HepG2 (cell line): Measurements from ENCODE around the gene TCEA3. TPM values are rescaled to one million over a fixed set of nuclear protein-coding genes. Genes with fewer than 3 reads are reported as not detected.

Source experiments
- ISL2 ChIP-seq: sonication (generic); formaldehyde crosslinking; IDR thresholded peaks from 2 replicates; pipeline ENCODE4 v1.5.0; 2020; ENCODE audit warnings: missing genetic modification reagents
- KLF15 ChIP-seq: sonication (generic); formaldehyde crosslinking; IDR thresholded peaks from 2 replicates; pipeline ENCODE4 v1.8.1; 2023; ENCODE audit warnings: borderline replicate concordance, mild to moderate bottlenecking, inconsistent platforms, missing genetic modification reagents, mixed read lengths
- RARG ChIP-seq: sonication (generic); formaldehyde crosslinking; IDR thresholded peaks from 2 replicates; pipeline ENCODE4 v1.4.0; 2020; ENCODE audit warnings: low read depth, mild to moderate bottlenecking, missing genetic modification reagents
- SALL2 ChIP-seq: sonication (generic); formaldehyde crosslinking; IDR thresholded peaks from 2 replicates; pipeline ENCODE4 v1.8.1; 2023; ENCODE audit warnings: mild to moderate bottlenecking, missing genetic modification reagents, inconsistent platforms
- SP140L ChIP-seq: sonication (generic); formaldehyde crosslinking; IDR thresholded peaks from 2 replicates; pipeline ENCODE4 v1.4.0; 2020; ENCODE audit warnings: missing genetic modification reagents, borderline replicate concordance
- SSRP1 ChIP-seq: IDR thresholded peaks from 2 replicates; pipeline ENCODE4 v1.6.1; 2016; ENCODE audit warnings: control low read depth
- ZC3H13 ChIP-seq: sonication (generic); formaldehyde crosslinking; IDR thresholded peaks from 2 replicates; pipeline ENCODE4 v1.8.1; 2023; ENCODE audit warnings: mild to moderate bottlenecking, missing genetic modification reagents, moderate library complexity
- ZFP36 ChIP-seq: fragments of 150-350 bp; IDR thresholded peaks from 2 replicates; pipeline ENCODE4 v1.6.1; 2018; ENCODE audit warnings: borderline replicate concordance, low read length, low read depth; ENCODE audit not compliant: partially characterized antibody
- ZFY ChIP-seq: sonication (generic); formaldehyde crosslinking; IDR thresholded peaks from 2 replicates; pipeline ENCODE4 v1.4.0; 2020; ENCODE audit warnings: missing genetic modification reagents
- ZKSCAN1 ChIP-seq: fragments of 150-350 bp; IDR thresholded peaks from 2 replicates; pipeline ENCODE4 v1.6.1; 2014; ENCODE audit warnings: low read length
- ZNF20 ChIP-seq: sonication (generic); formaldehyde crosslinking; IDR thresholded peaks from 2 replicates; pipeline ENCODE4 v1.4.0; 2020; ENCODE audit warnings: mild to moderate bottlenecking, moderate library complexity, missing genetic modification reagents
- ZNF331 ChIP-seq: sonication (generic); formaldehyde crosslinking; IDR thresholded peaks from 2 replicates; pipeline ENCODE4 v1.4.0; 2020; ENCODE audit warnings: missing genetic modification reagents
- ZNF33A ChIP-seq: sonication (generic); formaldehyde crosslinking; IDR thresholded peaks from 2 replicates; pipeline ENCODE4 v1.5.1; 2020; ENCODE audit warnings: missing genetic modification reagents, mild to moderate bottlenecking, moderate library complexity, borderline replicate concordance
- ZNF547 ChIP-seq: sonication (generic); formaldehyde crosslinking; IDR thresholded peaks from 2 replicates; pipeline ENCODE4 v1.5.1; 2020; ENCODE audit warnings: mild to moderate bottlenecking, missing genetic modification reagents
- ZNF672 ChIP-seq: sonication (generic); formaldehyde crosslinking; IDR thresholded peaks from 2 replicates; pipeline ENCODE4 v1.8.1; 2022; ENCODE audit warnings: missing genetic modification reagents
- ZNF674 ChIP-seq: sonication (generic); formaldehyde crosslinking; IDR thresholded peaks from 2 replicates; pipeline ENCODE4 v1.5.0; 2020; ENCODE audit warnings: low read depth, mild to moderate bottlenecking, missing genetic modification reagents
- ZNF83 ChIP-seq: sonication (generic); formaldehyde crosslinking; IDR thresholded peaks from 2 replicates; pipeline ENCODE4 v1.4.0; 2020; ENCODE audit warnings: missing genetic modification reagents, mild to moderate bottlenecking, borderline replicate concordance
- ZNF850 ChIP-seq: sonication (generic); formaldehyde crosslinking; conservative IDR thresholded peaks from 2 replicates; pipeline ENCODE4 v1.9.0; 2021; ENCODE audit warnings: mild to moderate bottlenecking, missing genetic modification reagents
- polyA plus RNA-seq, 8 experiments: library from polyadenylated mRNA; depleted of rRNA in 3 of 8; stranded (reverse) in 7 of 8; unstranded in 1 of 8; fragments of >200 nt; fragmentation: Illumina TruSeq in 4 of 8; extraction: Trizol in 4 of 8; gene quantifications; 2 replicates each; pipeline versions ENCODE4 v1.2.1 to v1.2.3, GENCODE V29; 2011 to 2016; ENCODE audit warnings: low read depth in 4 of 8, missing spikeins in 1 of 8, mixed read lengths in 1 of 8; ENCODE audit not compliant: insufficient read depth in 1 of 8
- total RNA-seq, 5 experiments: library from RNA; depleted of rRNA; stranded (reverse); fragments of >200 nt; fragmentation: Illumina TruSeq; extraction: Trizol; gene quantifications; 2 replicates each; pipeline ENCODE4 v1.2.3, GENCODE V29; 2016; ENCODE audit warnings: low read depth in 1 of 5
- TF ChIP-seq, protein P1 (sequence below): sonication (generic); formaldehyde crosslinking; IDR thresholded peaks from 2 replicates; pipeline ENCODE4 v1.4.0; 2020; ENCODE audit warnings: missing genetic modification reagents, mild to moderate bottlenecking, borderline replicate concordance
- TF ChIP-seq, protein P2 (sequence below): sonication (generic); formaldehyde crosslinking; IDR thresholded peaks from 2 replicates; pipeline ENCODE4 v1.5.1; 2020; ENCODE audit warnings: mild to moderate bottlenecking, moderate library complexity, missing genetic modification reagents
- TF ChIP-seq, protein P3 (sequence below): sonication (generic); formaldehyde crosslinking; IDR thresholded peaks from 2 replicates; pipeline ENCODE4 v1.8.1; 2023; ENCODE audit warnings: mild to moderate bottlenecking, moderate library complexity, missing genetic modification reagents
- TF ChIP-seq, protein P4 (sequence below): sonication (generic); formaldehyde crosslinking; IDR thresholded peaks from 2 replicates; pipeline ENCODE4 v1.8.0; 2022; ENCODE audit warnings: low read depth, missing genetic modification reagents

Gene TCEA3
- total and polyA plus RNA-seq, 2 of the 13 experiments (the other 11 are each of a cell fraction or from before 2014, with no cell fraction given) = 55.5 to 84.6 TPM

DNA sequence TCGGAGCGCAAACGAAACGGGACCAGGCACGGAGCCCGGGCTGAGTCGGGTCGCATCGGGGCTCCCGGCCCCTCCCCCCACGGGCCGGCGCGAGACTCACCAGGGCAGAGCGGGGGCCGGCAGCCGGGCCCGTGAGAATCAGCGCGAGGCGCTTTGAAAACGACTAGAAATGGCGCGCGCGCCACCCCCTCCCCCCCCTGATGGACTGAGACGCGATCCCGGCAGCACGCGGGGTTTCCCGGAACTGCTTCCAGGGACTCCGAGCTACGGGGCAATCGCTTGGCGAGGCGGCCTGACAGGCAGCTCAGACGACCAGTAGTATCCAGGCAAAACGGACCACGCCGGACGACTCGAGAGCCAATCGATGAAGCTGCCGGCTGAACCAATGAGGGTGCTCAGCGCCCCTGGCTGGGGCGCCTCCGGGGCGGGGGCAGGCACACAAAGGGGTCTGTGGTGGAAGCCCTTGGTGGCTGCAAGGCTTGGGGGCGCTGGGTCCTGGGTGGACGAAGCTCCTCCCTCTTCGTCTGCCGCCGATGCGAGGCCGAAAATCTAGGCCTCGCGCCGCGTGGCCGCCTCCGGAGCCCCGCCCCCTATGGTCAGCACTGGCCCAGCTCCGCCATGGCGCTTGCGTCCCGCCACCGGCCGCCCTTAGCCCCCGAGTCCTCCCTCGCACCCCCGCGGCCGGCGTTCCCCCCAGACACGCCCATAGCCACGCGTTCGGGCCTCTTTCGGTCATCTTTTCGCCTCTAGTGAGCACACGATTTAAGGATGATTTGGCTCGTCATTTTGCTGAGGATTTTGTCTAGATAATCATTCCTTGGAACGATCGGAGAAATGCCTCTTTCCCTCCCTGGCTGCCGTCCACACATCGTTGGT, 80.2 kb downstream of the TCEA3 start, which contains the start of gene HNRNPR (continued):
- TF ChIP-seq, protein P1, sequence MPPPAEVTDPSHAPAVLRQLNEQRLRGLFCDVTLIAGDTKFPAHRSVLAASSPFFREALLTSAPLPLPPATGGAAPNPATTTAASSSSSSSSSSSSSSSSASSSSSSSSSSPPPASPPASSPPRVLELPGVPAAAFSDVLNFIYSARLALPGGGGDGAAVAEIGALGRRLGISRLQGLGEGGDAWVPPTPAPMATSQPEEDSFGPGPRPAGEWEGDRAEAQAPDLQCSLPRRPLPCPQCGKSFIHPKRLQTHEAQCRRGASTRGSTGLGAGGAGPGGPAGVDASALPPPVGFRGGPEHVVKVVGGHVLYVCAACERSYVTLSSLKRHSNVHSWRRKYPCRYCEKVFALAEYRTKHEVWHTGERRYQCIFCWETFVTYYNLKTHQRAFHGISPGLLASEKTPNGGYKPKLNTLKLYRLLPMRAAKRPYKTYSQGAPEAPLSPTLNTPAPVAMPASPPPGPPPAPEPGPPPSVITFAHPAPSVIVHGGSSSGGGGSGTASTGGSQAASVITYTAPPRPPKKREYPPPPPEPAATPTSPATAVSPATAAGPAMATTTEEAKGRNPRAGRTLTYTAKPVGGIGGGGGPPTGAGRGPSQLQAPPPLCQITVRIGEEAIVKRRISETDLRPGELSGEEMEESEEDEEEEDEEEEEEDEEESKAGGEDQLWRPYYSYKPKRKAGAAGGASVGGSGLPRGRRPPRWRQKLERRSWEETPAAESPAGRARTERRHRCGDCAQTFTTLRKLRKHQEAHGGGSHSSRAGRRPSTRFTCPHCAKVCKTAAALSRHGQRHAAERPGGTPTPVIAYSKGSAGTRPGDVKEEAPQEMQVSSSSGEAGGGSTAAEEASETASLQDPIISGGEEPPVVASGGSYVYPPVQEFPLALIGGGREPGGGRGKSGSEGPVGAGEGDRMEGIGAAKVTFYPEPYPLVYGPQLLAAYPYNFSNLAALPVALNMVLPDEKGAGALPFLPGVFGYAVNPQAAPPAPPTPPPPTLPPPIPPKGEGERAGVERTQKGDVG (CRISPR knock-in tag) = peak; percentile 89; the same call in 1 of the 2 replicates
- TF ChIP-seq ZNF850 (CRISPR knock-in tag) = no peak
- TF ChIP-seq ZC3H13 (CRISPR knock-in tag) = no peak
- TF ChIP-seq ZNF674 (CRISPR knock-in tag) = no peak
- TF ChIP-seq, protein P2, sequence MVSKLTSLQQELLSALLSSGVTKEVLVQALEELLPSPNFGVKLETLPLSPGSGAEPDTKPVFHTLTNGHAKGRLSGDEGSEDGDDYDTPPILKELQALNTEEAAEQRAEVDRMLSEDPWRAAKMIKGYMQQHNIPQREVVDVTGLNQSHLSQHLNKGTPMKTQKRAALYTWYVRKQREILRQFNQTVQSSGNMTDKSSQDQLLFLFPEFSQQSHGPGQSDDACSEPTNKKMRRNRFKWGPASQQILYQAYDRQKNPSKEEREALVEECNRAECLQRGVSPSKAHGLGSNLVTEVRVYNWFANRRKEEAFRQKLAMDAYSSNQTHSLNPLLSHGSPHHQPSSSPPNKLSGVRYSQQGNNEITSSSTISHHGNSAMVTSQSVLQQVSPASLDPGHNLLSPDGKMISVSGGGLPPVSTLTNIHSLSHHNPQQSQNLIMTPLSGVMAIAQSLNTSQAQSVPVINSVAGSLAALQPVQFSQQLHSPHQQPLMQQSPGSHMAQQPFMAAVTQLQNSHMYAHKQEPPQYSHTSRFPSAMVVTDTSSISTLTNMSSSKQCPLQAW (CRISPR knock-in tag) = peak; percentile 41; the same call in 1 of the 2 replicates
- peak; percentile 69 for TF ChIP-seq ISL2 (CRISPR knock-in tag)
- TF ChIP-seq ZNF331 = peak; percentile 79
- TF ChIP-seq ZNF547 = no peak
- no peak for TF ChIP-seq ZNF672 (CRISPR knock-in tag)
- peak; percentile 73 for TF ChIP-seq SALL2 (CRISPR knock-in tag)
- TF ChIP-seq, protein P3, sequence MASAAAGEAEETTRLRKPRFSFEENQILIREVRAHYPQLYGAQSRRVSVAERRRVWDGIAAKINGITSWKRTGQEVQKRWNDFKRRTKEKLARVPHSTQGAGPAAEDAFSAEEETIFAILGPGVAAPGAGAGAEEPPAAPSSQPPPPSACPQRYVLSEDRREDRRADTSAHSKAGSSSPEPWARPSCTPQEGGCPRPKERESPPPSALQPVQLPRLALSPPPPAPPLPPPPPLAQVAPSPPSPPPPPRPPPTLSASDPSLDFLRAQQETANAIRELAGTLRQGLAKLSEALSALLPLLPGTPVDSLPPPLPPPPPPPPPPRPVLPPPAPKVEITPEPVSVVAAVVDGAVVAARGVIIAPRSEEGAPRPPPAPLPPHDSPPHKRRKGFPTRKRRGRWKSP (CRISPR knock-in tag) = no peak; the same call in 1 of the 2 replicates
- no peak for TF ChIP-seq ZKSCAN1
- no peak for TF ChIP-seq RARG (CRISPR knock-in tag)
- peak; percentile 76 for TF ChIP-seq ZFY (CRISPR knock-in tag)
- TF ChIP-seq ZNF83 (CRISPR knock-in tag) = no peak
- peak; percentile 33; the same call in 1 of the 2 replicates for TF ChIP-seq ZNF20 (CRISPR knock-in tag)
- no peak for TF ChIP-seq SP140L (CRISPR knock-in tag)
- no peak for TF ChIP-seq KLF15 (CRISPR knock-in tag)
- TF ChIP-seq, protein P4, sequence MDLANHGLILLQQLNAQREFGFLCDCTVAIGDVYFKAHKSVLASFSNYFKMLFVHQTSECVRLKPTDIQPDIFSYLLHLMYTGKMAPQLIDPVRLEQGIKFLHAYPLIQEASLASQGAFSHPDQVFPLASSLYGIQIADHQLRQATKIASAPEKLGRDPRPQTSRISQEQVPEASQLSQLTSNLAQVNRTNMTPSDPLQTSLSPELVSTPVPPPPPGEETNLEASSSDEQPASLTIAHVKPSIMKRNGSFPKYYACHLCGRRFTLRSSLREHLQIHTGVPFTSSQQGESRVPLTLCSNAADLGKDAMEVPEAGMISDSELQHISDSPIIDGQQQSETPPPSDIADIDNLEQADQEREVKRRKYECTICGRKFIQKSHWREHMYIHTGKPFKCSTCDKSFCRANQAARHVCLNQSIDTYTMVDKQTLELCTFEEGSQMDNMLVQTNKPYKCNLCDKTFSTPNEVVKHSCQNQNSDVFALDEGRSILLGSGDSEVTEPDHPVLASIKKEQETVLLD (CRISPR knock-in tag) = peak; percentile 91
- TF ChIP-seq SSRP1 = no peak
- peak; percentile 63; the same call in 1 of the 2 replicates for TF ChIP-seq ZNF33A (CRISPR knock-in tag)
- TF ChIP-seq ZFP36 = no peak
